Muscle layer of colon (tissue), 2 donors: ENCODE data around the gene KLF4.

Experiments used
- H3K27ac ChIP-seq: one replicate; pipeline ENCODE4 v1.7.0; 2013; ENCODE audit warnings: low read depth, mild to moderate bottlenecking, low read length, moderate library complexity
- H3K27me3 ChIP-seq, 2 donors: one replicate each; pipeline ENCODE4 v1.7.0; 2013; ENCODE audit warnings: low read length in 2 of 2, mild to moderate bottlenecking in 2 of 2; ENCODE audit not compliant: insufficient read depth in 2 of 2, control insufficient read depth in 1 of 2
- H3K36me3 ChIP-seq: one replicate; pipeline ENCODE4 v1.7.0; 2013; ENCODE audit warnings: mild to moderate bottlenecking, low read length; ENCODE audit not compliant: insufficient read depth
- H3K4me1 ChIP-seq: one replicate; pipeline ENCODE4 v1.7.0; 2013; ENCODE audit warnings: mild to moderate bottlenecking, low read length; ENCODE audit not compliant: insufficient read depth
- H3K4me3 ChIP-seq, 2 donors: one replicate each; pipeline ENCODE4 v1.7.0; 2013; ENCODE audit warnings: low read length in 2 of 2, low read depth in 1 of 2, mild to moderate bottlenecking in 1 of 2, moderate library complexity in 1 of 2
- H3K9ac ChIP-seq: one replicate; pipeline ENCODE4 v1.7.0; 2013; ENCODE audit warnings: low read length
- H3K9me3 ChIP-seq: one replicate; pipeline ENCODE4 v1.7.0; 2013; ENCODE audit warnings: mild to moderate bottlenecking, low read length
- donor health status: abdominal sarcoma.
- donor health status: Adenocarcinoma of cecum.

The KLF4 gene

GRCh38 chr9:107489687-107490605 lies at the start of gene KLF4:
Gene KLF4, minus strand, starts transcription at chr9:107489769. Its CDS starts 597 bp downstream, at chr9:107489172.
- Histone ChIP-seq H3K9me3 (no peaks in the 10 kb centered on the region), H3K4me3 (peak within 1 kb of the TSS; percentile 79 to 85), H3K27me3 (no peaks in the 10 kb centered on the region), H3K36me3 (peaks cover 8% of the 10 kb centered on the region), H3K9ac (peak within 1 kb of the TSS; percentile 94), H3K4me1 (peaks cover 8% of the 10 kb centered on the region), H3K27ac (peak within 1 kb of the TSS; percentile 95)

GRCh38 chr9:107536462-107536861 lies 46.9 kb upstream of the KLF4 start:
- Histone ChIP-seq H3K4me3 (no peak overlapping the region), H3K9me3 (no peaks in the 10 kb centered on the region), H3K27ac (no peak overlapping the region), H3K4me1 (no peaks in the 10 kb centered on the region), H3K9ac (no peak overlapping the region), H3K36me3 (no peaks in the 10 kb centered on the region), H3K27me3 (no peaks in the 10 kb centered on the region)

GRCh38 chr9:107534510-107535078 lies 45.0 kb upstream of the KLF4 start:
- Histone ChIP-seq H3K4me1 (no peaks in the 10 kb centered on the region), H3K9me3 (no peaks in the 10 kb centered on the region), H3K9ac (no peak overlapping the region), H3K4me3 (no peak overlapping the region), H3K36me3 (no peaks in the 10 kb centered on the region), H3K27me3 (no peaks in the 10 kb centered on the region), H3K27ac (no peak overlapping the region)

- Histone ChIP-seq H3K9ac (no peak overlapping the region), H3K27ac (no peak overlapping the region), H3K27me3 (no peaks in the 10 kb centered on the region), H3K4me1 (no peaks in the 10 kb centered on the region), H3K36me3 (no peaks in the 10 kb centered on the region), H3K4me3 (no peak overlapping the region), H3K9me3 (no peaks in the 10 kb centered on the region)
Observed at GRCh38 chr9:107530679-107531078, 41.1 kb upstream of the KLF4 start.

GRCh38 chr9:107528686-107529085 lies 39.1 kb upstream of the KLF4 start:
- Histone ChIP-seq H3K27me3 (no peaks in the 10 kb centered on the region), H3K4me1 (no peaks in the 10 kb centered on the region), H3K9ac (no peak overlapping the region), H3K27ac (no peak overlapping the region), H3K4me3 (no peak overlapping the region), H3K36me3 (no peaks in the 10 kb centered on the region), H3K9me3 (no peaks in the 10 kb centered on the region)

- Histone ChIP-seq H3K4me3 (no peak overlapping the region), H3K9me3 (no peaks in the 10 kb centered on the region), H3K9ac (no peak overlapping the region), H3K27me3 (no peaks in the 10 kb centered on the region), H3K36me3 (no peaks in the 10 kb centered on the region), H3K4me1 (no peaks in the 10 kb centered on the region), H3K27ac (no peak overlapping the region)
Observed at GRCh38 chr9:107523539-107523938, 34.0 kb upstream of the KLF4 start.

GRCh38 chr9:107520186-107520585 lies 30.6 kb upstream of the KLF4 start:
- Histone ChIP-seq H3K27me3 (no peaks in the 10 kb centered on the region), H3K9ac (no peak overlapping the region), H3K4me3 (no peak overlapping the region), H3K4me1 (no peaks in the 10 kb centered on the region), H3K27ac (no peak overlapping the region), H3K36me3 (no peaks in the 10 kb centered on the region), H3K9me3 (no peaks in the 10 kb centered on the region)

- Histone ChIP-seq H3K27me3 (no peaks in the 10 kb centered on the region), H3K4me1 (no peaks in the 10 kb centered on the region), H3K4me3 (no peak overlapping the region), H3K36me3 (no peaks in the 10 kb centered on the region), H3K9me3 (no peaks in the 10 kb centered on the region), H3K9ac (no peak overlapping the region), H3K27ac (no peak overlapping the region)
Observed at GRCh38 chr9:107518037-107518807, 28.7 kb upstream of the KLF4 start.

GRCh38 chr9:107513464-107514100 lies 24.0 kb upstream of the KLF4 start:
- Histone ChIP-seq H3K36me3 (no peaks in the 10 kb centered on the region), H3K27me3 (no peaks in the 10 kb centered on the region), H3K9ac (no peak overlapping the region)

GRCh38 chr9:107504585-107505455 lies 15.3 kb upstream of the KLF4 start:
- H3K27me3 ChIP-seq: no peaks in the 10 kb centered on the region
- no peak overlapping the region for H3K9ac ChIP-seq
- no peak overlapping the region for H3K4me3 ChIP-seq
- H3K36me3 ChIP-seq: no peaks in the 10 kb centered on the region
- H3K9me3 ChIP-seq: no peaks in the 10 kb centered on the region
- no peak overlapping the region for H3K27ac ChIP-seq
- H3K4me1 ChIP-seq: no peaks in the 10 kb centered on the region

More at GRCh38 chr9:107513464-107514100, 24.0 kb upstream of the KLF4 start:
- no peak overlapping the region for H3K27ac ChIP-seq
- no peak overlapping the region for H3K4me3 ChIP-seq
- H3K4me1 ChIP-seq: no peaks in the 10 kb centered on the region
- no peaks in the 10 kb centered on the region for H3K9me3 ChIP-seq
